Right cardiac atrium (tissue), 5 donors: ENCODE results near the gene TUBA1A. TPM values are rescaled to one million over a fixed set of nuclear protein-coding genes. Genes with fewer than 3 reads are reported as not detected.
"Not testable (repeated sequence)": the region's sequence is repeated elsewhere in the genome, so short reads cannot be mapped to it uniquely, and the experiment has no call there.

ENCODE experiments used
- ATAC-seq, 2 donors: fragments of 200-7000 bp; cut with Tn5 transposase; one replicate each; pipeline versions ENCODE4 v1.8.0 to v1.9.1; 2020; ENCODE audit warnings: moderate library complexity in 2 of 2, mild to moderate bottlenecking in 1 of 2
- DNase-seq, 3 donors: peaks; one replicate each; pipeline ENCODE4 v3.0.0-alpha.2; 2020
- H3K27ac ChIP-seq: one replicate; pipeline ENCODE4 v1.5.1; 2013; ENCODE audit warnings: mild to moderate bottlenecking, low read length, control low read depth, moderate library complexity
- H3K27me3 ChIP-seq: one replicate; pipeline ENCODE4 v1.6.1; 2013; ENCODE audit not compliant: control insufficient read depth, insufficient read depth
- H3K4me1 ChIP-seq: one replicate; pipeline ENCODE4 v1.6.1; 2013; ENCODE audit warnings: low read length; ENCODE audit not compliant: control insufficient read depth, insufficient read depth
- H3K4me3 ChIP-seq: one replicate; pipeline ENCODE4 v1.5.1; 2013; ENCODE audit warnings: low read length, control low read depth
- H3K9me3 ChIP-seq: one replicate; pipeline ENCODE4 v1.6.1; 2013; ENCODE audit warnings: low read length; ENCODE audit not compliant: control insufficient read depth
- WGBS: extraction: QIAGEN DNeasy Blood & Tissue Kit; methylation state at CpG from one replicate; pipeline ENCODE4 v1.1.7; 2013; 5-methylcytosine and 5-hydroxymethylcytosine counted together
- intact Hi-C, 4 donors: fragments of 100-400 bp; cut with DNase I; formaldehyde crosslinking; loops; one replicate each; pipeline versions ENCODE4 v1.11.0 to v1.14.0; 2022 to 2023
- polyA plus RNA-seq: library from polyadenylated mRNA; stranded (reverse); fragments of 200-250 nt; gene quantifications from one replicate; pipeline ENCODE4 v1.2.3, GENCODE V29; 2013
- total RNA-seq, 4 donors: library from RNA; stranded (reverse); fragmentation: NEBNext Ultra II Directional; extraction: Animal tissue kit (Norgen Biotek cat#: 25700); gene quantifications; one replicate each; pipeline ENCODE4 v1.2.1, GENCODE V29; 2021
- donor health status: healthy with polysubstance abuse.
- donor health status: DM: no; HTN: yes; CAD: no.
- donor health status: DM: no; HTN: no; CAD: no.
- donor health status: DM: no; HTN: yes; CAD: no; lungs with severe emphysema.
- donor health status: DM: yes; HTN: yes; CAD: no.

The TUBA1A gene
- total and polyA plus RNA-seq, 5 donors, result 75.6 to 149 (median 129) TPM

GRCh38 chr12:49154221-49154620 lies 34.7 kb downstream of the TUBA1A start:
- DNase-seq, result no peak
- H3K4me3 ChIP-seq, result no peak overlapping the region
- no peaks in the 10 kb centered on the region for H3K9me3 ChIP-seq
- 68% methylated on average over 3 of the region's 3 CpGs for WGBS
- no peak for ATAC-seq
- intact Hi-C loops, result no loop called here
- no peaks in the 10 kb centered on the region for H3K27me3 ChIP-seq
- H3K4me1 ChIP-seq, result no peaks in the 10 kb centered on the region
- no peak overlapping the region for H3K27ac ChIP-seq

DNA sequence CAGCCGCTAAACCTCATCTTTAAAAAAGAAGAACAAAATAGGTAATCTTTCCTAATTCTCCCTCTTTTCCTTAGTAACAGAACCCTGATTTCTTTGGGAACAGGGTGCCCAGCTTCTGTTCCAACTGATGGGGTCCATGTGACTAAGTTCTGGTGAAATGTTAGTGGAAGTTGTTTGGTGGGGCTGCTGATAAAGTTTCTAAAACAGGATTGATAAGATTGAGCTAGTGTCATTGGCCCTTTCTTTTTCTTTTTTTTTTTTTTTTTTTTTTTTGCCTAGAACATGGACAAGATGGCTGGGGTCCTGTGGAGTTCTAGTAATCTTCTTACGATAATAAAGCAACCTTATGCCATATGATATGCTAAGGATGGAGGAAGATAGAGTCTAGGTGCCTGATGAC lies 41.5 kb downstream of the TUBA1A start:
- DNase-seq (no peak), ATAC-seq (no peak)
- Histone ChIP-seq H3K4me3 (no peak overlapping the region), H3K27ac (no peak overlapping the region), H3K4me1 (no peaks in the 10 kb centered on the region), H3K27me3 (no peaks in the 10 kb centered on the region), H3K9me3 (no peaks in the 10 kb centered on the region)
- WGBS, result 87% methylated on average over 2 of the region's 2 CpGs
- intact Hi-C loops, result no loop called here

DNA sequence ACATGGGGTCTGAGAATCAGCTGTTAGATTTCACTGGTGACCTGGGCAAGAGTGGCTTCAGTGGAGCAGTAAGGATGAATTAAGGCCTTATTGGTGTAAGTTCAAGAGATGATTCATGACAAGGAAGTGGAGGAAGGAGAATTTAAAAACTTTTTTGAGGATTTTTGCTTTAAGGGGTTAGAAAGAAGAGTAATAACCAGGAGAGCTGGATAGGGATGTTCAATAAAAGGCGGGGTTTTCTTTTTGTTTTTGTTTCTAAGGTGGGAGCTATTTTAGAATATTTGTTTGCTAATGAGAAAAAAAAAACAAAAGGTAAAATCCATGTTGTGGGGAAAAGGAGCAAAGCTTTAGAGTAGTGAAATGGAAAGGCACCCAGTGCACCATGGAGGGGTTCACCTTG lies 42.5 kb downstream of the TUBA1A start:
- DNase-seq (no peak), ATAC-seq (no peak)
- no peaks in the 10 kb centered on the region for H3K9me3 ChIP-seq
- intact Hi-C loops, result no loop called here
- no peaks in the 10 kb centered on the region for H3K27me3 ChIP-seq
- H3K4me3 ChIP-seq, result no peak overlapping the region
- no peak overlapping the region for H3K27ac ChIP-seq
- WGBS, result 98% methylated on average over 1 of the region's 1 CpG
- no peaks in the 10 kb centered on the region for H3K4me1 ChIP-seq

DNA sequence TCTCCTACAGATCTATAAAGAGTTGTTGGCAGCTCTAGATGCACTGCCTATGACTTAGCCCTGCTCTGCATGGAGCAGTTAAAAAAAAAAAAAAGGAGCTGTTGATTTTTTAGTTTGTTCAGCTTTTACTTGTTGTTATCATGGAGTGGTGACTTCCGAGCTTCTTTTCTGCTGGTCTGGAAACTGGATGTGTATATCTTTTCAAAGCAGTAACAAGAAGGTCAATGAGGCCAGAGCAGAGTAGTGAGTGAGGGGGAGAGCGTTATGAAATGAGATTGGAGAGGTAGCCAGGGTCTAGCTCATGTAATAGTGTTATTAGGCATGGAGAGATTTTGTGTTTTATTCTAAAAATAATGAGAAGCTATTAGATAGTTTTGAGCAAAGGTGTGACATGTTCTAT lies 44.5 kb downstream of the TUBA1A start:
- DNase-seq (no peak), ATAC-seq (no peak)
- 63% methylated on average over 2 of the region's 2 CpGs for WGBS
- no peak overlapping the region for H3K27ac ChIP-seq
- H3K9me3 ChIP-seq, result no peaks in the 10 kb centered on the region
- H3K4me1 ChIP-seq, result no peaks in the 10 kb centered on the region
- H3K27me3 ChIP-seq, result no peaks in the 10 kb centered on the region
- H3K4me3 ChIP-seq, result no peak overlapping the region
- intact Hi-C loops, result no loop called here

GRCh38 chr12:49138999-49139398 lies 49.9 kb downstream of the TUBA1A start:
- H3K27ac ChIP-seq, result no peak overlapping the region
- H3K4me3 ChIP-seq, result no peak overlapping the region
- 93% methylated on average over 2 of the region's 2 CpGs for WGBS
- intact Hi-C loops, result loop anchor here in 2 of 4 donors (5.0 to 10.0 kb wide), 2 partner anchors 46 to 48 kb away; partner anchors contain the start of gene TUBA1A (in 2 of the 2)
- no peaks in the 10 kb centered on the region for H3K9me3 ChIP-seq
- DNase-seq, result no peak
- H3K27me3 ChIP-seq, result no peaks in the 10 kb centered on the region
- no peaks in the 10 kb centered on the region for H3K4me1 ChIP-seq
- no peak for ATAC-seq

- DNase-seq (no peak), ATAC-seq (no peak)
- H3K27me3 ChIP-seq, result no peaks in the 10 kb centered on the region
- H3K4me1 ChIP-seq, result no peaks in the 10 kb centered on the region
- intact Hi-C loops, result loop anchor here in 2 of 4 donors (5.0 to 10.0 kb wide), 2 partner anchors 46 to 49 kb away; partner anchors contain the start of gene TUBA1A (in 2 of the 2)
- no peak overlapping the region for H3K27ac ChIP-seq
- 56% methylated on average over 2 of the region's 2 CpGs for WGBS
- H3K9me3 ChIP-seq, result no peaks in the 10 kb centered on the region
- H3K4me3 ChIP-seq, result no peak overlapping the region
Observed at GRCh38 chr12:49138587-49138986, 50.3 kb downstream of the TUBA1A start.

DNA sequence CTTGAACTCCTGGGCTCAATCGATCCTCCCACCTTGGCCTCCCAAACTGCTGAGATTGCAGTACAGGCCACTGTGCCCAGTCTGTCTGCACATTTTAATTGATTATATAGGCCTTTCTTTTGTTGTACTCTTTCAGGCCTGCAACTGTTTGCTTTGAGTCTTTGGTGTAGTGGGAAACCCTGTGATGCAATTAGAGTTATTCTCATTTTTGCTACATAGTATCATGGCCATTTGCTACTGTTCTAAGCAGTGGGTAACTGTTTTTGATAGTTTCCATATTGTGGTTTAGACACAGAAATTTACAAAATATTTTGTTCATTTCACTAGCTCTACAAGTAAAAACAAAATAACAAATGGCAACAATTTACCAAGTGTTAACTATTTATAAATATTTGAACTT lies 51.4 kb downstream of the TUBA1A start:
- no peak overlapping the region for H3K27ac ChIP-seq
- no peak for ATAC-seq
- no peaks in the 10 kb centered on the region for H3K27me3 ChIP-seq
- DNase-seq, result no peak
- H3K4me3 ChIP-seq, result no peak overlapping the region
- H3K9me3 ChIP-seq, result no peaks in the 10 kb centered on the region
- H3K4me1 ChIP-seq, result no peaks in the 10 kb centered on the region
- 95% methylated on average over 1 of the region's 1 CpG for WGBS
- intact Hi-C loops, result loop anchor here in 2 of 4 donors (5.0 to 10.0 kb wide), 2 partner anchors 47 to 50 kb away; partner anchors contain the start of gene TUBA1A (in 2 of the 2)

DNA sequence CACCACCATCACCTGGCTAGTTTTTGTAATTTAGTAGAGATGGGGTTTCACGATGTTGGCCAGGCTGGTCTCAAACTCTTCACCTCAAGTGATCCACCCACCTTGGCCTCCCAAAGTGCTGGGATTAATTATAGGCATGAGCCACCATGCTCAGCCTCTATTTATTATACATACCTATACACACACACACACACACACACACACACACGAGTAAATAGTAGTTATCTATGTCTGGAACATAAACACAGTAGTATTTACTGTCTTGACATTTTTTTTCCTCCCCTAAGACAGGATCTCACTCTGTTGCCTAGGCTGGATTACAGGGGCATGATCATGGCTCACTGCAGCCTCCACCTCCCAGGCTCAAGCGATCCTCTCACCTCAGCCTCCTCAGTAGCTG lies 51.9 kb downstream of the TUBA1A start:
- not testable (repeated sequence) for H3K27me3 ChIP-seq, ATAC-seq, H3K4me3 ChIP-seq, H3K27ac ChIP-seq, H3K4me1 ChIP-seq, DNase-seq, H3K9me3 ChIP-seq
- intact Hi-C loops, result loop anchor here in 2 of 4 donors (5.0 to 10.0 kb wide), 2 partner anchors 48 to 50 kb away; partner anchors contain the start of gene TUBA1A (in 2 of the 2)
- 93% methylated on average over 3 of the region's 3 CpGs for whole genome bisulfite sequencing

Other genes starting within 250 kb of the TUBA1A start
- gene ARF3, start 231.6 kb downstream of the TUBA1A start, total RNA-seq, result 10 to 100 TPM; 75.6 to 94.8 (median 80.6) TPM
- gene ARF3, start 231.6 kb downstream of the TUBA1A start, polyA plus RNA-seq, result 65.0 TPM
- 1 to 10 TPM in 1 of 4 donors, under 1 TPM in 3; 0.57 to 1.7 (median 0.73) TPM for gene WNT10B, start 217.3 kb downstream of the TUBA1A start, total RNA-seq
- 0.66 TPM for gene WNT10B, start 217.3 kb downstream of the TUBA1A start, polyA plus RNA-seq
- not detected for gene WNT1, start 210.8 kb downstream of the TUBA1A start, total RNA-seq
- gene WNT1, start 210.8 kb downstream of the TUBA1A start, polyA plus RNA-seq, result not detected
- gene DDN, start 189.7 kb downstream of the TUBA1A start, total RNA-seq, result 1 to 10 TPM in 2 of 4 donors, under 1 TPM in 2; 0.42 to 2.8 (median 1.1) TPM
- gene DDN, start 189.7 kb downstream of the TUBA1A start, polyA plus RNA-seq, result 1.6 TPM
- 10 to 100 TPM; 65.7 to 88.9 (median 80.7) TPM for gene PRKAG1, start 170.3 kb downstream of the TUBA1A start, total RNA-seq
- 72.4 TPM for gene PRKAG1, start 170.3 kb downstream of the TUBA1A start, polyA plus RNA-seq
- gene KMT2D, start 128.3 kb downstream of the TUBA1A start, total RNA-seq, result 10 to 100 TPM; 38.8 to 53.5 (median 46.2) TPM
- gene KMT2D, start 128.3 kb downstream of the TUBA1A start, polyA plus RNA-seq, result 43.1 TPM
- under 1 TPM in 2 of 4 donors, not detected in 2; 0.21 to 0.31 TPM for gene RHEBL1, start 119.1 kb downstream of the TUBA1A start, total RNA-seq
- 0.59 TPM for gene RHEBL1, start 119.1 kb downstream of the TUBA1A start, polyA plus RNA-seq
- 1 to 10 TPM in 1 of 4 donors, under 1 TPM in 3; 0.35 to 1.7 (median 0.68) TPM for gene DHH, start 94.3 kb downstream of the TUBA1A start, total RNA-seq
- 0.54 TPM for gene DHH, start 94.3 kb downstream of the TUBA1A start, polyA plus RNA-seq
- gene LMBR1L, start 78.2 kb downstream of the TUBA1A start, total RNA-seq, result 10 to 100 TPM; 26.7 to 45.3 (median 34.6) TPM
- gene LMBR1L, start 78.2 kb downstream of the TUBA1A start, polyA plus RNA-seq, result 25.6 TPM
- 100 to 1,000 TPM; 170 to 515 (median 413) TPM for gene TUBA1B, start 57.7 kb downstream of the TUBA1A start, total RNA-seq
- gene TUBA1B, start 57.7 kb downstream of the TUBA1A start, polyA plus RNA-seq, result 395 TPM
- 10 to 100 TPM; 34.2 to 71.7 (median 66.7) TPM for gene TUBA1C, start 76.0 kb upstream of the TUBA1A start, total RNA-seq
- 106 TPM for gene TUBA1C, start 76.0 kb upstream of the TUBA1A start, polyA plus RNA-seq
- 1 to 10 TPM in 1 of 4 donors, under 1 TPM in 3; 0.57 to 1.8 (median 0.94) TPM for gene PRPH, start 106.1 kb upstream of the TUBA1A start, total RNA-seq
- 2.0 TPM for gene PRPH, start 106.1 kb upstream of the TUBA1A start, polyA plus RNA-seq
- gene TROAP, start 134.2 kb upstream of the TUBA1A start, total RNA-seq, result 1 to 10 TPM in 1 of 4 donors, under 1 TPM in 2, not detected in 1; 0.65 to 1.7 (median 0.93) TPM
- 0.25 TPM for gene TROAP, start 134.2 kb upstream of the TUBA1A start, polyA plus RNA-seq
- gene C1QL4, start 148.1 kb upstream of the TUBA1A start, total RNA-seq, result not detected
- not detected for gene C1QL4, start 148.1 kb upstream of the TUBA1A start, polyA plus RNA-seq
- gene DNAJC22, start 157.8 kb upstream of the TUBA1A start, total RNA-seq, result under 1 TPM; 0.24 to 0.86 (median 0.44) TPM
- 0.09 TPM for gene DNAJC22, start 157.8 kb upstream of the TUBA1A start, polyA plus RNA-seq
- gene SPATS2, start 178.4 kb upstream of the TUBA1A start, total RNA-seq, result 10 to 100 TPM in 1 of 4 donors, 1 to 10 TPM in 3; 8.4 to 10.3 (median 9.1) TPM
- 5.5 TPM for gene SPATS2, start 178.4 kb upstream of the TUBA1A start, polyA plus RNA-seq